GM23338 (cell line): ENCODE measurements around the gene TMEM143. TPM values are rescaled to one million over a fixed set of nuclear protein-coding genes. Genes with fewer than 3 reads are reported as not detected.

ENCODE experiments used
- ATAC-seq: fragments of 200-7000 bp; cut with Tn5 transposase; 3 replicates; pipeline ENCODE4 v1.9.1; 2020
- DNase-seq: peaks from one replicate; pipeline ENCODE4 v3.0.0-alpha.2; 2015; ENCODE audit warnings: low spot score
- H2AFZ ChIP-seq: fragments of 200-600 bp; sonication (generic); 2 replicates; pipeline ENCODE4 v1.8.0; 2016; ENCODE audit warnings: antibody characterized with exemption, mild to moderate bottlenecking, moderate library complexity
- H3F3A ChIP-seq: fragments of 200-600 bp; sonication (generic); replicated peaks from 2 replicates; pipeline ENCODE4 v1.8.0; 2017; ENCODE audit warnings: antibody characterized with exemption, mixed run types, low read depth
- H3K27ac ChIP-seq: fragments of 200-600 bp; sonication (generic); 2 replicates; pipeline ENCODE4 v1.6.1; 2016; ENCODE audit warnings: low read depth
- H3K27me3 ChIP-seq: fragments of 200-600 bp; sonication (generic); 2 replicates; pipeline ENCODE4 v1.8.0; 2016; ENCODE audit warnings: mild to moderate bottlenecking, mixed run types, moderate library complexity; ENCODE audit not compliant: insufficient read depth
- H3K36me3 ChIP-seq: fragments of 200-600 bp; sonication (generic); 2 replicates; pipeline ENCODE4 v1.8.0; 2016; ENCODE audit warnings: mild to moderate bottlenecking; ENCODE audit not compliant: insufficient read depth
- H3K4me1 ChIP-seq: fragments of 200-600 bp; sonication (generic); 2 replicates; pipeline ENCODE4 v1.8.0; 2016; ENCODE audit warnings: mild to moderate bottlenecking, moderate library complexity; ENCODE audit not compliant: insufficient read depth
- H3K4me2 ChIP-seq: fragments of 200-600 bp; sonication (generic); 2 replicates; pipeline ENCODE4 v1.7.1; 2017; ENCODE audit warnings: mixed run types
- H3K4me3 ChIP-seq: fragments of 200-600 bp; sonication (generic); 2 replicates; pipeline ENCODE4 v1.6.1; 2016; ENCODE audit warnings: mixed run types
- H3K79me2 ChIP-seq: fragments of 200-600 bp; sonication (generic); replicated peaks from 2 replicates; pipeline ENCODE4 v1.8.0; 2017; ENCODE audit warnings: mild to moderate bottlenecking; ENCODE audit not compliant: insufficient read depth
- H3K9me2 ChIP-seq: fragments of 200-600 bp; sonication (generic); 2 replicates; pipeline ENCODE4 v1.8.0; 2017; ENCODE audit not compliant: insufficient read depth
- H4K20me1 ChIP-seq: fragments of 200-600 bp; sonication (generic); replicated peaks from 2 replicates; pipeline ENCODE4 v1.8.0; 2017; ENCODE audit warnings: mild to moderate bottlenecking; ENCODE audit not compliant: insufficient read depth
- H3K27ac Mint-ChIP-seq: 2 replicates; pipeline ENCODE4 v1.8.0; 2020; ENCODE audit warnings: inconsistent platforms, mild to moderate bottlenecking, moderate library complexity, mixed read lengths
- H3K27me3 Mint-ChIP-seq: 3 replicates; pipeline ENCODE4 v1.8.0; 2022; ENCODE audit warnings: low read depth, mild to moderate bottlenecking, moderate library complexity, mixed read lengths, inconsistent platforms; ENCODE audit not compliant: insufficient read depth, poor library complexity
- H3K36me3 Mint-ChIP-seq: 3 replicates; pipeline ENCODE4 v1.8.0; 2021; ENCODE audit warnings: low read depth, mild to moderate bottlenecking, inconsistent platforms, moderate library complexity, mixed read lengths
- H3K4me1 Mint-ChIP-seq: 3 replicates; pipeline ENCODE4 v1.8.0; 2020; ENCODE audit warnings: mild to moderate bottlenecking, inconsistent platforms, mixed read lengths
- H3K4me3 Mint-ChIP-seq: 3 replicates; pipeline ENCODE4 v1.8.0; 2021; ENCODE audit warnings: moderate library complexity, mild to moderate bottlenecking, inconsistent platforms, mixed read lengths
- H3K9me3 Mint-ChIP-seq: 3 replicates; pipeline ENCODE4 v1.8.0; 2020; ENCODE audit warnings: moderate library complexity, mild to moderate bottlenecking, inconsistent platforms, mixed read lengths
- CREB1 ChIP-seq: fragments of 250-450 bp; sonication (Bioruptor Pico); IDR thresholded peaks from 2 replicates; pipeline ENCODE4 v1.5.0; 2020; ENCODE audit warnings: low read depth, mild to moderate bottlenecking, moderate library complexity
- EZH2phosphoT487 ChIP-seq: fragments of 200-600 bp; sonication (generic); IDR thresholded peaks from one replicate; pipeline ENCODE4 v1.8.1; 2018; ENCODE audit warnings: antibody characterized with exemption; ENCODE audit not compliant: unreplicated experiment
- JUNB ChIP-seq: IDR thresholded peaks from one replicate; pipeline ENCODE4 v1.6.1; 2016; ENCODE audit warnings: antibody characterized with exemption; ENCODE audit not compliant: unreplicated experiment
- NANOG ChIP-seq: IDR thresholded peaks from 2 replicates; pipeline ENCODE4 v1.6.1; 2016; ENCODE audit warnings: antibody characterized with exemption, borderline replicate concordance
- POLR2AphosphoS5 ChIP-seq: IDR thresholded peaks from 2 replicates; pipeline ENCODE4 v1.6.1; 2016; ENCODE audit warnings: antibody characterized with exemption, low read depth
- ZNF114 ChIP-seq: fragments of 250-450 bp; sonication (Bioruptor Pico); IDR thresholded peaks from 2 replicates; pipeline ENCODE4 v1.5.0; 2020; ENCODE audit warnings: mild to moderate bottlenecking, moderate library complexity
- ZNF331 ChIP-seq: fragments of 250-450 bp; sonication (Bioruptor Pico); IDR thresholded peaks from 2 replicates; pipeline ENCODE4 v1.5.0; 2020; ENCODE audit warnings: low read depth, mild to moderate bottlenecking, moderate library complexity
- polyA plus RNA-seq: library from polyadenylated mRNA; unstranded; fragments of >200 nt; fragmentation: Nextera tagmentation; extraction: Ambion mirVana; gene quantifications from 2 replicates; pipeline ENCODE4 v1.2.1, GENCODE V29; 2016
- total RNA-seq: library from RNA; depleted of rRNA; stranded (reverse); fragments of >200 nt; shearing (Covaris generic); gene quantifications from 2 replicates; pipeline ENCODE4 v1.2.3, GENCODE V29; 2014
- TF ChIP-seq, protein P1 (sequence below): IDR thresholded peaks from one replicate; pipeline ENCODE4 v1.6.1; 2018; ENCODE audit warnings: antibody characterized with exemption; ENCODE audit not compliant: unreplicated experiment
- TF ChIP-seq, protein P2 (sequence below): IDR thresholded peaks from 2 replicates; pipeline ENCODE4 v1.6.1; 2016; ENCODE audit warnings: antibody characterized with exemption

Gene TMEM143
- total and polyA plus RNA-seq, 2 experiments from 2014 or later: 12.8 to 15.0 TPM

- H3K9me3 Mint-ChIP-seq: peaks cover 5% of the 10 kb centered on the region; the same call in 2 of the 3 replicates
- peaks cover 66% of the 10 kb centered on the region for H3K4me1 Mint-ChIP-seq
- no peaks in the 10 kb centered on the region for H3K36me3 ChIP-seq
- peak overlapping the region; percentile 95; the same call in 1 of the 2 replicates for H3K4me2 ChIP-seq
- no peak overlapping the region for H3K27ac Mint-ChIP-seq
- no peak overlapping the region for H2AFZ ChIP-seq
- DNase-seq (no peak), ATAC-seq (no peak)
- peaks cover 62% of the 10 kb centered on the region for H3K27me3 ChIP-seq
- peaks cover 56% of the 10 kb centered on the region for H3K27me3 Mint-ChIP-seq
- H3K4me3 ChIP-seq: peak overlapping the region; percentile 79
- no peak overlapping the region for H3K27ac ChIP-seq
- no peaks in the 10 kb centered on the region for H3K9me2 ChIP-seq
- H3K4me3 Mint-ChIP-seq: no peak overlapping the region
- H3F3A ChIP-seq: peaks cover 16% of the 10 kb centered on the region
- H3K79me2 ChIP-seq: no peaks in the 10 kb centered on the region
- TF ChIP-seq ZNF331 (no peak), JUNB (no peak), EZH2phosphoT487 (no peak), NANOG (no peak)
- peaks cover 4% of the 10 kb centered on the region; the same call in 2 of the 3 replicates for H3K36me3 Mint-ChIP-seq
- H3K4me1 ChIP-seq: peaks cover 58% of the 10 kb centered on the region
- H4K20me1 ChIP-seq: no peaks in the 10 kb centered on the region
These were observed 33.1 kb upstream of the TMEM143 start for GRCh38 chr19:48396824-48397176.

DNA sequence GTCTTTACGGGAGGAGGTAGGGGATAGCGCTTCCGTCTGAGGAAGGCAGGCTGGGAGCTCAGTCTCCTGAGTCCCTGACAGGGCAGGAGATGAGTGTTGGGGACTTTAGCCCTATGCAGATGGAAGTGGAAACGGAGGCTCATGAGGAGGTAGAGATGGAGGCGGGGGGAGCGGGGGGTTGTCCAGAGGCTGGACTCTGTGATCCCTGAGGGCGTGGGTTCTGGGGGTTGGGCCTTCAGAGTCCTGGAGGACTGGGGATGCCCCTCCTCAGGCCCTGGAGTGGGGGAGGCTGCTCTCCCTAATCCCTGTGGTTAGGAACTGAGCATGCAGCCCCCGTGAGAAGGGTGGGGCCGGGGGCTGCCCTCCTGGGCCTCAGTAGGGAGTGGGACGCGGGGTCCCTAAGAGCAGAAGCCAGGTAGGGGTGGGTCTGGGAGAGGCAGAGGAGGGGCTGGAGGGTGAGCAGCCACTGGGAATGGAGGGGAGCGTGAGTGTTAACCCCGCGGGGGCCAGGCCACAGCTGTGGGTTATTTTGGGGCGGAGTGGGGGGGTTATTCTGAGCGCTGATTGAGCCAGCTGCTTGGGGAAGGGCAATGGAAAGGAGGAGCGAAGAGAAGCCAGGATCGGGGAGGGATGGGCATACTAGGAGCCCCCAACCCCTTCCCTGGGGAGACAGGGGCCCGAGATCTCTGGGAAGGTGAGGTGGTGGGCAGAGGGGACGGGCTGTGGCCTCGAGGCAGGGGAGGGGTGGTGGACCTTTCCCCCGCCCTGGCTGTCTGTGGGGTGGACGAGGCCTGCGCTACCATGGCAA, 32.5 kb upstream of the TMEM143 start:
- Histone ChIP-seq H3F3A (peaks cover 13% of the 10 kb centered on the region), H3K27ac (no peak overlapping the region), H3K9me2 (no peaks in the 10 kb centered on the region), H3K36me3 (no peaks in the 10 kb centered on the region), H4K20me1 (no peaks in the 10 kb centered on the region), H3K4me1 (peaks cover 52% of the 10 kb centered on the region), H3K79me2 (peaks cover 1% of the 10 kb centered on the region), H3K27me3 (peaks cover 62% of the 10 kb centered on the region), H2AFZ (no peak overlapping the region), H3K4me3 (peak overlapping the region; percentile 74), H3K4me2 (peak overlapping the region; percentile 95)
- peak overlapping the region; percentile 73; the same call in 2 of the 3 replicates for H3K4me3 Mint-ChIP-seq
- H3K4me1 Mint-ChIP-seq: peaks cover 63% of the 10 kb centered on the region
- no peak overlapping the region for H3K27ac Mint-ChIP-seq
- no peak for TF ChIP-seq NANOG
- peak; percentile 5 for TF ChIP-seq POLR2AphosphoS5
- H3K27me3 Mint-ChIP-seq: peaks cover 59% of the 10 kb centered on the region
- peaks cover 5% of the 10 kb centered on the region; the same call in 2 of the 3 replicates for H3K9me3 Mint-ChIP-seq
- DNase-seq: no peak
- H3K36me3 Mint-ChIP-seq: peaks cover 4% of the 10 kb centered on the region; the same call in 2 of the 3 replicates
- no peak for ATAC-seq

DNA sequence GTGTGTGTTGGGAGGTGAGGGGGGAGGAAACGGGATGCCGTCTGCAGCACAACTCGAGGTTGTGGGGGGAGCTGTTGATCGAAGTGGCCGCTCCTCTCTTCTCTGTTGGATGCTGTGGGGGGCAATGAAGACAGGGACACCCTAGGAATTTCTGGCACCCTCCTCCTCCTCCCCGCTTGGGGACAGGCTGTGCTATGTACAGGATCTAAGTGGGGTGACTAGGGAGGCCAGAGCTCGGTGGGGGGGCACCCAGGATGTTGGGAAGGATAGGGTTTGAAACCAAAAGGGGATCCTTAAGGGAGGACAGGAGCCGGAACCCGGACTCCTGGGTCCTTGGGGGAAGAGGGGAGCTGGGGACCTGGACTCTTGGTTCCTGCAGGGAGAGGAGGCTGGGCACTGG, 31.8 kb upstream of the TMEM143 start:
- peaks cover 8% of the 10 kb centered on the region for H3K79me2 ChIP-seq
- peaks cover 62% of the 10 kb centered on the region for H3K27me3 ChIP-seq
- peaks cover 5% of the 10 kb centered on the region; the same call in 2 of the 3 replicates for H3K9me3 Mint-ChIP-seq
- H2AFZ ChIP-seq: no peak overlapping the region
- H3K36me3 ChIP-seq: no peaks in the 10 kb centered on the region
- H4K20me1 ChIP-seq: no peaks in the 10 kb centered on the region
- H3K4me2 ChIP-seq: peak overlapping the region; percentile 95
- peaks cover 56% of the 10 kb centered on the region for H3K4me1 Mint-ChIP-seq
- no peak overlapping the region for H3K27ac ChIP-seq
- peaks cover 61% of the 10 kb centered on the region for H3K27me3 Mint-ChIP-seq
- ATAC-seq (no peak), DNase-seq (no peak)
- no peak overlapping the region for H3K27ac Mint-ChIP-seq
- H3K4me1 ChIP-seq: peaks cover 49% of the 10 kb centered on the region
- peak overlapping the region; percentile 74 for H3K4me3 ChIP-seq
- H3F3A ChIP-seq: peaks cover 16% of the 10 kb centered on the region
- peak overlapping the region; percentile 73 for H3K4me3 Mint-ChIP-seq
- H3K9me2 ChIP-seq: no peaks in the 10 kb centered on the region
- peaks cover 4% of the 10 kb centered on the region; the same call in 1 of the 3 replicates for H3K36me3 Mint-ChIP-seq
- no peak for TF ChIP-seq ZNF114 (CRISPR knock-in tag)
- no peak for TF ChIP-seq CREB1 (CRISPR knock-in tag)
- TF ChIP-seq, protein P1, sequence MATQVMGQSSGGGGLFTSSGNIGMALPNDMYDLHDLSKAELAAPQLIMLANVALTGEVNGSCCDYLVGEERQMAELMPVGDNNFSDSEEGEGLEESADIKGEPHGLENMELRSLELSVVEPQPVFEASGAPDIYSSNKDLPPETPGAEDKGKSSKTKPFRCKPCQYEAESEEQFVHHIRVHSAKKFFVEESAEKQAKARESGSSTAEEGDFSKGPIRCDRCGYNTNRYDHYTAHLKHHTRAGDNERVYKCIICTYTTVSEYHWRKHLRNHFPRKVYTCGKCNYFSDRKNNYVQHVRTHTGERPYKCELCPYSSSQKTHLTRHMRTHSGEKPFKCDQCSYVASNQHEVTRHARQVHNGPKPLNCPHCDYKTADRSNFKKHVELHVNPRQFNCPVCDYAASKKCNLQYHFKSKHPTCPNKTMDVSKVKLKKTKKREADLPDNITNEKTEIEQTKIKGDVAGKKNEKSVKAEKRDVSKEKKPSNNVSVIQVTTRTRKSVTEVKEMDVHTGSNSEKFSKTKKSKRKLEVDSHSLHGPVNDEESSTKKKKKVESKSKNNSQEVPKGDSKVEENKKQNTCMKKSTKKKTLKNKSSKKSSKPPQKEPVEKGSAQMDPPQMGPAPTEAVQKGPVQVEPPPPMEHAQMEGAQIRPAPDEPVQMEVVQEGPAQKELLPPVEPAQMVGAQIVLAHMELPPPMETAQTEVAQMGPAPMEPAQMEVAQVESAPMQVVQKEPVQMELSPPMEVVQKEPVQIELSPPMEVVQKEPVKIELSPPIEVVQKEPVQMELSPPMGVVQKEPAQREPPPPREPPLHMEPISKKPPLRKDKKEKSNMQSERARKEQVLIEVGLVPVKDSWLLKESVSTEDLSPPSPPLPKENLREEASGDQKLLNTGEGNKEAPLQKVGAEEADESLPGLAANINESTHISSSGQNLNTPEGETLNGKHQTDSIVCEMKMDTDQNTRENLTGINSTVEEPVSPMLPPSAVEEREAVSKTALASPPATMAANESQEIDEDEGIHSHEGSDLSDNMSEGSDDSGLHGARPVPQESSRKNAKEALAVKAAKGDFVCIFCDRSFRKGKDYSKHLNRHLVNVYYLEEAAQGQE: no peak
- TF ChIP-seq, protein P2, sequence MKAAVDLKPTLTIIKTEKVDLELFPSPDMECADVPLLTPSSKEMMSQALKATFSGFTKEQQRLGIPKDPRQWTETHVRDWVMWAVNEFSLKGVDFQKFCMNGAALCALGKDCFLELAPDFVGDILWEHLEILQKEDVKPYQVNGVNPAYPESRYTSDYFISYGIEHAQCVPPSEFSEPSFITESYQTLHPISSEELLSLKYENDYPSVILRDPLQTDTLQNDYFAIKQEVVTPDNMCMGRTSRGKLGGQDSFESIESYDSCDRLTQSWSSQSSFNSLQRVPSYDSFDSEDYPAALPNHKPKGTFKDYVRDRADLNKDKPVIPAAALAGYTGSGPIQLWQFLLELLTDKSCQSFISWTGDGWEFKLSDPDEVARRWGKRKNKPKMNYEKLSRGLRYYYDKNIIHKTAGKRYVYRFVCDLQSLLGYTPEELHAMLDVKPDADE: no peak
- no peak for TF ChIP-seq JUNB
- TF ChIP-seq EZH2phosphoT487: no peak
